NCI-H146 treated with DMSO at 0.1 percent for 48 hours (cell line): ENCODE data around the gene ZBTB7A.
"Not testable (repeated sequence)": the region's sequence is repeated elsewhere in the genome, so short reads cannot be mapped to it uniquely, and the experiment has no call there.

ENCODE experiments used
- DNase-seq: peaks from one replicate; lab custom pipeline; 2025; ENCODE audit not compliant: unreplicated experiment; lab: John Stamatoyannopoulos, UW

The ZBTB7A gene

GRCh38 chr19:4016903-4017638 lies 49.6 kb downstream of the ZBTB7A start:
- DNase-seq = no peak

- DNase-seq = no peak
These were observed 50.2 kb downstream of the ZBTB7A start for GRCh38 chr19:4016486-4016885.

DNA sequence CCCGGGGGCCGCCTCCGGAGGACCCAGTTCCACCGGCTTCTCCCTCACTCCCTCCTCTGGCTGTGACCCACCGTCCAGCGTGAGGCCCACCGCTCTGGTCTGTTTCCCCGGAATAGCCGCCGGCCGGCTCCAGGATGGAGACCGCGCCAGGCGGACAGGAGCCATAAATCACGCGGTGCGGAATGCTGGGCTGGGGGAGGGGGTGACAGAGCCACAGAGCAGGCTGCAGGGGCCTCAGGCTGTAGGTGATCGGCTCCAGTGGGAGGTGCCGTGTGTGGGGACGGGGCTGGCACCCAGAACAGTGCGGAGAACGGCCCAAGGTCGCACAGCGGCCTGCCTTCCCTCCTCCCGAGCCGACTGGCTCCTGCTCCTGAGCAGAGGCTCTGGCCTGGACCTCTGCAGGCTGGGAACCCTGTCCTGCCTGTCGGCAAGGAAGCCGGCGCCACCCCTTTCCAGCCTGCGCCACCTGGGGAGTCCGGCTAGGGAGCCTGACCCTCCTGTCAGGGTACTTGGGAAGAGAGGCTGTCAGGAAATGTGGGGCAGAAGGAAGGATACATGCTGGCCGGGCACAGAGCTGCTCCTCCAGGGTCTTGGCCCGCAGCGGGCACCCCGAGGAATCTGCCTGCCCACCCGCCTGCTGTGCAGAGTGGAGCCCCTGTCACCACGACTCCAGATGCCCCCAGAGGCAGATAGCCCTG lies 50.8 kb downstream of the ZBTB7A start:
- DNase-seq = no peak

DNA sequence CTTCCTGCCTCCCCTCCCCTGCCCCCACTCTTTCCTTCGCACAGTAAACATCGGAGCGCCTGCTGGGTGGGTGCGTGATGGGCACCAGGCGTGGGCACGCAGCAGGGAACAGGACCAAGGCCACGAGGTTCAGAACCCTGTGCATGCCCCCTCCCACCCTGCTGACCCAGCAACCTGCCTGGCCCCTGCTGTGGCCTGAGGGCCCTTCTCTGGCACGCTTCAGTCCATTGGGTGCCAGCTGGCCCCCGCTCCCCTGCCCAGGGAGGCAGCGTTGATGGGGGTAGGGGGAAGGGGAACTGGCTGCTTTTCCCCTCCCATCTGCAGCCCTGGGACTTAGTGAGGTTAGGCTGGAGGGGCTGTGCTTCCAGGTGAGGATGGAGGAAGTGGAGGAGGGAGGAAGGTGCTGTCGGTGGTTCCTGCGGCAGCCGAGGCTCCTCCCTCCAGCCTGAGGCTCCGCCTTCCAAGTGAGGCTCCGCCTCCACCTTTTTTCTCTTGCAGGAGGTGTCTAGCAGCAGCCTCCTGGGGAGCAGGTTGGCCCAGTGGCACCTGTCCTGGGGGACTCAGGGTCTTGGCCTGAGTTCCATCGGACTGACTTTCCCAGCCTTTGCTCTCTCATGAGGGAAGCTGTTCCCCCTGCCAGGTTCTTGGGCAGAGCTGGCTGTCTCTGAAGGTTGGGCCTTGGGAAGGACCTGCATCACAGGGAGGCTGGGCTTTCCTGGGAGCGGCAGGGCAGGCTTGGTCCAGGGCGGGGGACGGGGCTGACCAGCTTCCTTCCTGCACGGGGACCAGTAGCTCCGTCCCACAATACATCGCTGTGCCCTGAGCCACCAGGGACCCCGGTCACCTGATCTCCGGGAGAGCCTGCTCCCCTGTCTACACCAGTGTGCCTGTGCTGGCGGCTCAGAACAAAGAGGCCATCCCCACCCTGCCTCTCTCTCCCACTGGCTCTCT lies 51.9 kb downstream of the ZBTB7A start:
- no peak for DNase-seq

- no peak for DNase-seq
These were observed 52.7 kb downstream of the ZBTB7A start for GRCh38 chr19:4013886-4014540.

DNA sequence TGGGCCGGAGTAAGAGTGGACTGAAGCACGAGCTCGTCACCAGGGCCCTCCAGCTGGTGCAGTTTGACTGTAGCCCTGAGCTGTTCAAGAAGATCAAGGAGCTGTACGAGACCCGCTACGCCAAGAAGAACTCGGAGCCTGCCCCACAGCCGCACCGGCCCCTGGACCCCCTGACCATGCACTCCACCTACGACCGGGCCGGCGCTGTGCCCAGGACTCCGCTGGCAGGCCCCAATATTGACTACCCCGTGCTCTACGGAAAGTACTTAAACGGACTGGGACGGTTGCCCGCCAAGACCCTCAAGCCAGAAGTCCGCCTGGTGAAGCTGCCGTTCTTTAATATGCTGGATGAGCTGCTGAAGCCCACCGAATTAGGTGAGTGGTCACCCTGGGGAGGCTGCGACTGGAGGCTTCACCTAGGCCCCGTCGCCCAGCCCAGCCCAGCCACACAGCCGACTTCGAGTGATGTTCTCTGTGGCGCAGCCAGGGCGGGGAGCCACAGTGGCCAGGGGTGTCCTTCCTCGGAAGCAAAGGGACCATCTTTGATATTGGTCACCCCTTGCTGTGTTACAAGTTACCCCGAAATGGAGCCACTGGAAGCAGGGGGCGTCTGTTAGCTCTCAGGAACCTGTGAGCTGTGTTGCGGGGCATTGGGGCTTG lies 53.6 kb downstream of the ZBTB7A start:
- DNase-seq = no peak

GRCh38 chr19:4012092-4012974 lies 54.4 kb downstream of the ZBTB7A start:
- peak; percentile 26 for DNase-seq

DNA sequence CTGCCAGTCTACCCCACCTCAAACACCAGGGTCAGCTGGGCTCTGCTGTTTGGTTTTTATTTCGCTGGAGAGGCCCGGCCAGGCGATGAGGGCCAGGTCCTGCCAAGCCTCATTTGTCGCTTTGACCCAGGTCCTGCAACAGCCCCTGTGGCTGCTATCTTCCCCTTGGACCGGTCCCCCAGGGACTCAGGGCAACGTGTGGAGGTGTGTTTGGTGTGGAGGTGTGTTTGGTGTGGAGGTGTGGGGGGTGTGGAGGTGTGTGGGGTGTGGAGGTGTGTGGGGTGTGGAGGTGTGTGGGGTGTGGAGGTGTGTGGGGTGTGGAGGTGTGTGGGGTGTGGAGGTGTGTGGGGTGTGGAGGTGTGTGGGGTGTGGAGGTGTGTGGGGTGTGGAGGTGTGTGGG lies 55.3 kb downstream of the ZBTB7A start:
- not testable (repeated sequence) for DNase-seq

GRCh38 chr19:4010808-4011110 lies 55.9 kb downstream of the ZBTB7A start:
- DNase-seq = no peak

DNA sequence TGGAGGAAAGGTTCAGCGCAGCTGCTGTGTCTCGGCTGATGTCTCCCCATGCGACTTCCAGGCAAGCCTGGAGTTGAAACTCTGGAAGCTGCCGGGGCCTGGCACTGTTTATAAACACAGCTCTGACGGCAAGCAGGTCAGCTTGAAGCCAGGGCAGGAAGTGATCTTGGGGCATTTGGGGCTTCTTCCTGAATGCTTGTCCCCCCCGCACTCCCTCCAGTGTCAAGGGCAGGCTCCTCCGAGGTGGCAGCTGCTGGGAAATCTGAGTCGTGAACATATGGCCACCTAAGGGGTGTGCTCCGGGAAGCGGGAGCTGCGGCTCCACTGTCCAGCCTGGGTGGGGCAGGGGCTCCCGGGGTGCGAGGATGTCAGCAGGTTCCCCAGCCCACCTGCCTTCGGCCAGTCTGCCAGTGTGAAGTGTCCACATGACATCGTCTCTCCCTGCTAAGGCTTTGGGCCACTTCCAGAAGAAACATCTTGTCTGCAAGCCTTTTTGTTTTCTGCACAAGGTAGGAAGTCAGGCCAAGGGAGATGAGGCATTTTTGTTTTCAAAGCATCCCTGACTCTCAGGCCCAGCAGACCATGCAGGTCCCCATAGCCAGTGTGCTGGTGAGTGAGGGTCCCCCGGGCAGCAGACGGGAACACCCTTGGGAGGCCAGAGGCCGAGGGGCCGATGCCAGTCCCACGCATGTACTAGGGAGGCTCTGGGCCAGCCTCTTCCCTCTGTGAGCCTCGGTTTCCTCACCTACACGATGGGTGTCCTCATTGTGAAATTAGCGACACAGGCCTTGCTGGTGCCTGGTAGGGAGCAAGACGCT lies 56.5 kb downstream of the ZBTB7A start:
- no peak for DNase-seq

DNA sequence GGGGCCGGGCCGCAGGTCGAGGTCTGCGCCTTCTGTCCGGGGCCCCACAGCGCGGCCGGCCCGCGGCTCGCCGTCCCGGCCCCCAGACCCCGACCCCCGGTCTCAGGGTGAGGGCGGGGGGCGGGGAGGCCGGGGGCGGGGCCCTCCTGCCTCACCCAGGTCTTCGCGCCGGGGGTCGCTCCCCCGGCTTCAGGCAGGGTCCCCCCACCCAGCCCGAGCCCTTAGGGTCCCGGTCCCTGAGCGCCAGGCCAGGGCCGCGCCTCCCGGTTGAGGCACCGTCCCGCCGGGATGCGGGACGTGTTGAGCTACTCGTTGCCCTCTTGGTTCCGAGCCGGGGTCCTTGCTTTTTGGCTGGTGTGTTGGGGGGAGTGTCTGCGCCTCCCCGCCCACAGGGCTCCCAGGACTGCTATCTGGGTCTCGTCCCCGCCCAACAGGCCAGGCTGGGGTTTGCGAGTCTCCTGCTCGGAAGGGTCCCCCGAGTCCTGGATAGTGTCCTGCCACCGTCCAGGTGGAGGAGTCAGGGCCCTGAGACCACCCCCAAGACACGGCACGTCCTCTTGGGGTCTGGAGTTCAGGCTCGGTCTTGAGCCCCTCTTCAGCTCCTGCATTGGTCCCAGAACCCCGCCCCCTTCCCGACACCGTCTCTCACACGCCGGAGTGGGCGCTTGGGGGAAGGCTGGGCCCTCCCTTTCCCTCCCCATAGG lies 58.7 kb downstream of the ZBTB7A start:
- no peak for DNase-seq

DNA sequence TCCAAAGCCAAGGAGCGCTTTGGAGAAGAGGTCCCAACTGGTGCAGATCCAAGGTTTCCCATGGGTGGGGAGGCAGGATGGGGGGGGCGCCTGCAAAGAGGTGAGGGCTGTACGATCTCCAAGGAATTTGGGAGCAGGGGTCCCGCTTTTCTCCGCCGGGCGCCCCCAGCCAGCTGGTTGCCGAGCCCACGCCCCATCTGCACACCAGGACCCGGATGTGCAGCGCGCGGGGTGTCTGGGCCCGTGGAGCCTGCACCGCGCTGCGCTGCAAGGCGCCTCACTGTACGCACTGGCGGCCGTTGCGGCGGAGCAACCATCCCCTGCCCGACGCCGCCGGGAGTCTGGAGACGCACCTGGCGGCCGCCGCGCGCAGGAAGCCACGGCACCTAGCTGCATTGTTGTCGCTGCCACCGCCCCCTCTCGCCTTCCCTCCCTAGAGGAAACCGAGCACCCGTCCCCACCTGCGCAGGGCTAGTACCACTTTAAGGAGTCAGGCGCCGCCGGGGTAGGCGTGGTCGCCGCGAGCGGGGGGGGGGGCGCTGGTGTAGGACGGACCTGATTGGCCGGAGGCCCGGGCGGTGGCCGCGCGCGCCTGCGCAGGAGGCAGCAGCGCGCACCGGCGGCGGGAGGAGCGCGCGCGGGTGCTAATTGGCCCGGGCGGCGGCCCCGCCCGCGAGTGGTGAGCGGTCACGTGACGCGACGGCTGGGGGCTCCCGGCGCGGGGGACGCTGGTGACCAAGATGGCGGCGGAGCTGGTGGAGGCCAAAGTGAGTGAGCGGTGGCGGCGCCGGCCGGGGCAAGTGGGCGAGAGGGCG lies 59.5 kb downstream of the ZBTB7A start, which contains the start of gene PIAS4:
Gene PIAS4, plus strand, starts transcription at position 716 of the 815 bp plus-strand sequence. Its CDS starts 25 bp downstream, at position 741.
- peak; percentile 88 for DNase-seq

GRCh38 chr19:4005436-4005835 lies 61.3 kb downstream of the ZBTB7A start:
- DNase-seq = not testable (repeated sequence)

DNA sequence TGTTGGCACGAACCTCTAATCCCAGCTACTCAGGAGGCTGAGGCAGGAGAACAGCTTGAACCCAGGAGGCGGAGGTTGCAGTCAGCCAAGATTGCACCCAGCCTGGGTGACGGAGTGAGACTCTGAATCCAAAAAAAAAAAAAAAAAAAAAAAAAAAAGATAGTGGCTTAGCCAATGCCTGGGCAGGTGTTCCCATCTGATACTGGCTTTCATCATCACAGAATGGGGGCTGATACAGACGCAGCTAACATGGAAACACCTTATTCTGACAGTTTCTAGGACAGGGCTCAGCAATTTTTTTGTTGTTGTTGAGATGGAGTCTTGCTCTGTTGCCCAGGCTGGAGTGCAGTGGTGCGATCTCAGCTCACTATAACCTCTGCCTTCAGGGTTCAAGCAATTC lies 65.9 kb downstream of the ZBTB7A start:
- DNase-seq = not testable (repeated sequence)

GRCh38 chr19:3998667-3999412 lies 67.9 kb downstream of the ZBTB7A start:
- DNase-seq = not testable (repeated sequence)

DNA sequence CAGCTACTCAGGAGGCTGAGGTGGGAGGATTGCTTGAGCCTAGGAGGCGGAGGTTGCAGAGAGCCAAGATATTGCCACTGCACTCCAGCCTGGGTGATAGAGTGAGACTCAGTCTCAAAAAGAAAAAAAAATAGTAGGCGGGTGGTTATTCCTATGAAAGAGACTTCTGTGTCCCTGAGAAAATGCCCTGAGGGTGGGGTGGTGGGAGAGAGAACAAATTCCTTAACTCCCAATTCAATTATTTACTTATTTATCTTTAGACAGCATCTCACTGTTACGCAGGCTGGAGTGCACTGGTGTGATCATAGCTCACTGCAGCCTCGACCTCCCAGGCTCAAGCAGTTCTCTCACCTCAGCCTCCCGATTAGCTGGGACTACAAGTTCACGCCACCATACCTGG lies 71.1 kb downstream of the ZBTB7A start:
- DNase-seq = no peak
